GM10266 (cell line): ENCODE measurements around the gene MYBPH.

ENCODE experiments used
- DNase-seq: peaks from one replicate; pipeline ENCODE4 v3.0.0; 2012; ENCODE audit errors: extremely low spot score
- TF ChIP-seq, protein P1 (sequence below): IDR thresholded peaks from 2 replicates; pipeline ENCODE4 v1.5.1; 2012; ENCODE audit warnings: mild to moderate bottlenecking, low read depth; ENCODE audit not compliant: control insufficient read depth, insufficient read depth; ENCODE audit errors: missing control alignments

The MYBPH gene

DNA sequence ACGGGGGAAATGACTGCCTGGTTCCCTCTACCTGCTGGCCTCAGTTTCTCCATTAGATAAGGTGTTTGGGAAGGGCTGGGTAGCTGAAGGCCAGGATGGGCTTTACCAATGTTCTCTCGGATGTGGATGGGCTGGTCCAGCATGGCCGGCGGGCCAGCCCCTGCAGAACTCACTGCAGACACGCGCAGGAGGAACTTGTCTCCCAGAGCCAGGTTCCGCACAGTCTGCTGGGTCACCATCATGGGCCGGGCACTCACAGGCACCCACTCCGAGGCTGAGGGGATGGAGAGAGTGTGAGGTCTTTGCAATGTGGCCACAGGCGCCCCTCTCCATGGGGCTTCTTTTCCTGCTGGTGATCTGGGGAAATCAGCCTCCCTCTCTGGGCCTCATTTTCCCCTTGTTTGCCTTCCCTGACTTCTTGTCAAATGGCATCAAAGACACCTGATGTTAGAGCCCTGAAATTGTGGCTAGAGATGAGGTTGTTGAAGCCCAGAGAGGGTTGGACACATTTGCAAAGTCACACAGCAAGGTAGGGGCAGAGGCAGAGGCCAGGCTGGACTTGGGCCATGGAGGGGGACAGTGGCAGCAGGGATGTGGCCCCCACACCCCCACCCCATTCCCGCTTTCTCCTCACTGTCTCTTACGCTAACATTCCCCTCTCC, 1.2 kb downstream of the MYBPH start:
- TF ChIP-seq, protein P1, sequence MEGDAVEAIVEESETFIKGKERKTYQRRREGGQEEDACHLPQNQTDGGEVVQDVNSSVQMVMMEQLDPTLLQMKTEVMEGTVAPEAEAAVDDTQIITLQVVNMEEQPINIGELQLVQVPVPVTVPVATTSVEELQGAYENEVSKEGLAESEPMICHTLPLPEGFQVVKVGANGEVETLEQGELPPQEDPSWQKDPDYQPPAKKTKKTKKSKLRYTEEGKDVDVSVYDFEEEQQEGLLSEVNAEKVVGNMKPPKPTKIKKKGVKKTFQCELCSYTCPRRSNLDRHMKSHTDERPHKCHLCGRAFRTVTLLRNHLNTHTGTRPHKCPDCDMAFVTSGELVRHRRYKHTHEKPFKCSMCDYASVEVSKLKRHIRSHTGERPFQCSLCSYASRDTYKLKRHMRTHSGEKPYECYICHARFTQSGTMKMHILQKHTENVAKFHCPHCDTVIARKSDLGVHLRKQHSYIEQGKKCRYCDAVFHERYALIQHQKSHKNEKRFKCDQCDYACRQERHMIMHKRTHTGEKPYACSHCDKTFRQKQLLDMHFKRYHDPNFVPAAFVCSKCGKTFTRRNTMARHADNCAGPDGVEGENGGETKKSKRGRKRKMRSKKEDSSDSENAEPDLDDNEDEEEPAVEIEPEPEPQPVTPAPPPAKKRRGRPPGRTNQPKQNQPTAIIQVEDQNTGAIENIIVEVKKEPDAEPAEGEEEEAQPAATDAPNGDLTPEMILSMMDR = no peak
- no peak for DNase-seq

DNA sequence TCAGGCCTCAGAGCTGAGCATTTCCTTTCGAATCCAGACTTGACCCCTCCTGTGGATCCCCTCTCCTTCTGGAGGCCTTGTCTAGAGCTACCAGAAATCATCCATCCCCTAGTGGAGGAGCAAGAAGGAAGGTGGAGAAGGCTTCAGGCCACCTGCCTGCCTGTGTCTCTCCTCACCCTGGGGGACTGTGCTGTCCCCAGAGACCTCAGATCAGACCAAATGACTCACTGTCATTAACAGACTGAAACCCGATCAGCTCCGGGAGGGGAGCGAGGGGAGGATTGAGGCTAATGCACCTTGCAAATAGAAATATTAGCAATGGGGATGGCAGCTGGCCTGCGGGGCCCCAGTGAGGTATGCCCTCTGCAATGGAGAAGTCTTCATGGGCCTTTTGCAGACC, 2.1 kb downstream of the MYBPH start:
- TF ChIP-seq, protein P1 = no peak
- peak; percentile 79 for DNase-seq

DNA sequence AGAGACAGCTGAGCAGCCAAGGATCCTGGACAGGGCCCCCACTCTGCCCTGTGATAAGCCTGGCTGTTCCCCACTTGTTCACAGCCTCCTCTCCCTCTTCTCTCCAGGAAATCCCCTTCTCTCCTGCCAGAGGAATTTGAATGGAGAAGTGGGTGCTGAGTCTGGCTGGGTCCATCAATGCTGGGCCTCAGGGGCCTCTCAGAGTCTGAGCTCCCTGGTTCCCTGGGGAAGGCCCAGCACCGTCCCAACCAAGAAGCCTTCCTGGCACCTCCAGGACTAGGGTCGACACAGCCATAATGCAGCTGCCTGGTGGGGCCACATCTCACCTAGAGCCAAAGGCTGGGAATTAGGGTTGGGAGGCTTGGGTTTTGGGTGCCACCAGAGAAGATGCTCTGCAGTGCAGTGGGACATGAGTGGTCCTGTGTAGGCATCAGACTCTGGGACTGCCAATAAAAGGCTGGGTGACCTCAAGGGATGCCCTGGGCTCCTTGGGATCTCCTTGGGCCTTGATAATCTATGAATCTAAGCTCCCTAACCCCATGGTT, 2.5 kb downstream of the MYBPH start:
- DNase-seq = no peak
- TF ChIP-seq, protein P1 = no peak

DNA sequence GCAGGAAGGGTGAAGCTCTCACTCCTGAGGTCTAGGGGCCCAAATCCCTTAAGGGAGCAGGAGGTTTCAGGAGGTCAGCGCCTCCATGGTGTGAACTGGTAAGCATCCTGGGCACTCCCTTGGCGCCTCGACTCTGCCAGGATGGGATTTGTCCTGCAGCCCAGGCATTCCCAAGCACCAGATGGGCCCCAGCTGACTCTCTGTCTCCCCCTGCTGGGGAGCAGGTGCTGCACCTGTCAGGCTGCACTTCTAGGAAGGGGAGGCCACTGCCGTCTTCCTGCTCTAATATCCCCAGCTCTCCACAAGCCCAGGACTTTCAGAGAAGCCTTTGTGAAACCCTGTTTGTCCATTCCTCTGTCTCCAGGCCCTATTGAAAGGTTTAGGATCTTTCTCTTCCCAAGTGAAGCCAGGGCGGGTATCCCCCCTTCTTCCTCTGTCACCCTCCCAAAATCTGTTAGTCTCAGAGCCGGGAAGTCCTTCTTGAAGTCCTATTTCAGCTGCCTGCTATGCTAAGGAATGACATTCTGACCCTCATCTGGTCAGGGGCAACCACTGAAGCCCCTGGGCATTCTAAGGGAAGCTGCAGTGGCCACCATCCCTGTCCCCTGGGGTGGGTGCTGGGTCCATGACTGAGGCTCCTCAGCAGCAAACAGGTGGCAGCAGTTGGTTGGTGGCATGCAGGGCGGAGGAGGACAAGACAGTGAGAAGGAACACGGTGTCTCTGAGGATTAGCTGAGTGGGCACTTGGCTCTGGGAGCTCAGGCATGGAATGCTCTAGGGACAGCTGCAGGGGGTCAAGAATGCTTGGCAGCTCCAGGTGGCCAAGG, 3.2 kb downstream of the MYBPH start:
- peak; percentile 76 for DNase-seq
- TF ChIP-seq, protein P1 = peak; percentile 79

DNA sequence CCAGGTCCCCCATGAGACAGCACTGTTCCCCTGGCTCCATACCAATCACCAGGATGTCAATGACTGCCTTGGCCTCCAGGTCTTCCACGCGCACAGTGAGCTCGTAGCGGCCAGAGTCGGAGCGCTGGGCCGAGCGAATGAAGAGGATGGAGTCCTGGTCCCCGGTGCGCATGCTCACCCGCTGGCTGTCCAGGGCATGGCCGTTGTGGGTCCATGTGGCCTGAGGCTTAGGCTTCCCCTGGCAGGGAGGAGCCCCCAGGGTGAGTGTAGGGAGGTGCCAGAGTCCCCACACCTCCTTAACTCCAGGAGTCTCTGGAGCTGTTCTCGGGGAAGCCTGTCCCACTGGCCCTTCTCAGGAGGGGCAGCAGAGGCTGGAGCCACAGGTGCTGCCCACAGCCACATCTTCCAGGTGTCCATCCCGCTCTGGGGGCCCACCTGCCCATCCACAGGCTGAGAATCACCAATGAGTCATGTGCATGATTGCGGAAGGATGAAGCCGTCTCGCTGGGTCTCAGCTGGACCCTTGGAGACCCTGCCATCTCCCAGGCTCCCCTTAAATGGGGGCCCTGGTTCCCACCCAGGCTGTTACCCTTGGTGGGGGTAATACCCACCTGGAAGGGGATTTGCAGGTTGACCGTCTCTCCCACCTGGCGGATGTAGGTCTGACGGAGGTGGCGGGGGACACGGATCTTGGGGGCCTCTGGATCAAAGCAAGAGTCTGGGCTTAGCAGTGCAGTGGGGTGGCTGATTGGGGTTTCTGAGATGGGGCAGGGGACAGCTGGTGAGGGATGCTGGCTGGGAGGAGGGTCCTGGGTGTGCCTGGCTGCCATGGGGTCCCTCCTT, 4.1 kb downstream of the MYBPH start:
- TF ChIP-seq, protein P1 = no peak
- no peak for DNase-seq

DNA sequence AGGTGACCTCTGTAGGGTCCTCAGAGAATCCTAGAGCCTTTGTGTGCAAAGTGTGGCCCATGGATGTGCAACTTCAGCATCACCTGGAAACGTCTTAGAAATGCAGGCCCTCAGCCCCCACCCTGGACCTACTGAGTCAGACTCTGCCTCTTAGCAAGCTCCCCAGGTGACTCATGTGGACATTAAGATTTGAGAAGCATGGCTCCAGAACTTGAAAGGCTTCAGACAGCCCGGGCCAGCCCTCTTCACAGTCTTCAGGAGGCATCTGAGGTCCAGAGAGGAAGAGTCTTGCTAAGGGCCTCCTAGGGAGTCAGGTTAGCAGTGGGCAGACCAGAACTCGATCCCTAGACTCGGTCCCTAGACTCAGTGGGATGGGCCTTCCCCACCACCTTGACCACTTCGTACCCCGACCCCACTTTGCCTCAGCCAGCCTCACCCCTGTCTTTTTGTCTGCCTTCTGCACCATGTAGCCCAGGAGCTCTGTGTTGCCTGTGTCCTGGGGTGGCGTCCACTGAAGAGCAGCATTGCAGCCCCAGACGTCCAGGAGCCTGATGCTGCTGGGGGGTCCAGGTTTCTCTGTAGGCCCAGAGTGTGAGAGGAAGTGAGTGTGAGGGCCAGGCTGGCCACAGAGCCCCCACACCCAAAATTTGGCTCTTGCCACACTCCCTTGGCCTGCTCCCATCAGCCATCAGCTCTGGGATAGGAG, 4.8 kb downstream of the MYBPH start:
- no peak for DNase-seq
- TF ChIP-seq, protein P1 = no peak
